Choroid plexus epithelial cell (primary cell): ENCODE results near the gene RNASE7.

Source experiments
- DNase-seq: peaks from one replicate; pipeline ENCODE4 v3.0.0-alpha.2; 2010; ENCODE audit warnings: low read depth
- H3K4me3 ChIP-seq: 2 replicates; pipeline ENCODE4 v1.5.1; 2011; ENCODE audit warnings: low read depth, mild to moderate bottlenecking, control low read depth, low read length, moderate library complexity
- CTCF ChIP-seq: conservative IDR thresholded peaks from 2 replicates; pipeline ENCODE4 v1.5.1; 2011; ENCODE audit warnings: low read depth, mild to moderate bottlenecking, control low read depth, inconsistent platforms, low read length, moderate library complexity

The RNASE7 gene

GRCh38 chr14:21053184-21054122 lies 11.3 kb downstream of the RNASE7 start:
- DNase-seq: no peak
- H3K4me3 ChIP-seq: no peak overlapping the region
- TF ChIP-seq CTCF: no peak

- no peak for TF ChIP-seq CTCF
- DNase-seq: no peak
These were observed 12.1 kb downstream of the RNASE7 start for GRCh38 chr14:21054123-21054767.

GRCh38 chr14:21054768-21055145 lies 12.6 kb downstream of the RNASE7 start:
- no peak for DNase-seq
- TF ChIP-seq CTCF: no peak
- no peak overlapping the region for H3K4me3 ChIP-seq

More at GRCh38 chr14:21054123-21054767, 12.1 kb downstream of the RNASE7 start:
- no peak overlapping the region for H3K4me3 ChIP-seq

- no peak overlapping the region for H3K4me3 ChIP-seq
- no peak for TF ChIP-seq CTCF
- DNase-seq: no peak
These were observed 13.4 kb downstream of the RNASE7 start for GRCh38 chr14:21055432-21056117.

- no peak overlapping the region for H3K4me3 ChIP-seq
- DNase-seq: no peak
- no peak for TF ChIP-seq CTCF
These were observed 14.5 kb downstream of the RNASE7 start for GRCh38 chr14:21056520-21057163.

GRCh38 chr14:21057803-21058675 lies 15.9 kb downstream of the RNASE7 start, which contains the start of gene RNASE8:
TSS of gene RNASE8 (plus strand) at chr14:21057822. CDS start at chr14:21057893, 71 bp downstream.
- DNase-seq: peak; percentile 35
- H3K4me3 ChIP-seq: no peak within 1 kb of the TSS
- TF ChIP-seq CTCF: peak; percentile 36
